Stomach (tissue), 4 donors: Measurements from ENCODE around the gene MB.

Source experiments
- CTCF ChIP-seq, 7 experiments: fragments of 450-650 bp in 4 of 7; fragments of 200-600 bp in 3 of 7; sonication (generic) in 3 of 7; IDR thresholded peaks; one replicate each; pipeline ENCODE4 v1.5.1; 2016 to 2019; ENCODE audit warnings: antibody characterized with exemption in 7 of 7, control low read depth in 2 of 7, mild to moderate bottlenecking in 1 of 7
- POLR2AphosphoS5 ChIP-seq, 3 donors: sonication (generic); formaldehyde crosslinking; IDR thresholded peaks; one replicate each; pipeline ENCODE4 v1.6.1; 2016; ENCODE audit warnings: antibody characterized with exemption in 3 of 3

GRCh38 chr22:35605851-35606481 is 11.2 kb downstream of the MB start:
- TF ChIP-seq CTCF (IDR thresholded peaks at IDR 0.05) (no peak), POLR2AphosphoS5 (IDR thresholded peaks at IDR 0.05) (no peak)
